Activated CD4-positive, alpha-beta T cell treated with anti-CD3 and anti-CD28 coated beads, Interleukin-2, Interleukin-6, amounts not matched to agents 100 ng/mL and 50 ng/mL, durations not matched to agents 16 hours and 8 hours (primary cell): ENCODE results near the gene NUDT22.

Experiments used
- DNase-seq: peaks from one replicate; pipeline ENCODE4 v3.0.0-alpha.2; 2020

Gene NUDT22

GRCh38 chr11:64278576-64279190 is 52.6 kb downstream of the NUDT22 start:
- no peak for DNase-seq
